IPS-NIHi7 (cell line): Measurements from ENCODE around the gene ZNF598.
"Not testable (repeated sequence)": the region's sequence is repeated elsewhere in the genome, so short reads cannot be mapped to it uniquely, and the experiment has no call there.

Experiments used
- DNase-seq: peaks from one replicate; pipeline ENCODE4 v3.0.0; 2012; ENCODE audit warnings: mixed read lengths; ENCODE audit errors: extremely low spot score

ZNF598 gene

DNA sequence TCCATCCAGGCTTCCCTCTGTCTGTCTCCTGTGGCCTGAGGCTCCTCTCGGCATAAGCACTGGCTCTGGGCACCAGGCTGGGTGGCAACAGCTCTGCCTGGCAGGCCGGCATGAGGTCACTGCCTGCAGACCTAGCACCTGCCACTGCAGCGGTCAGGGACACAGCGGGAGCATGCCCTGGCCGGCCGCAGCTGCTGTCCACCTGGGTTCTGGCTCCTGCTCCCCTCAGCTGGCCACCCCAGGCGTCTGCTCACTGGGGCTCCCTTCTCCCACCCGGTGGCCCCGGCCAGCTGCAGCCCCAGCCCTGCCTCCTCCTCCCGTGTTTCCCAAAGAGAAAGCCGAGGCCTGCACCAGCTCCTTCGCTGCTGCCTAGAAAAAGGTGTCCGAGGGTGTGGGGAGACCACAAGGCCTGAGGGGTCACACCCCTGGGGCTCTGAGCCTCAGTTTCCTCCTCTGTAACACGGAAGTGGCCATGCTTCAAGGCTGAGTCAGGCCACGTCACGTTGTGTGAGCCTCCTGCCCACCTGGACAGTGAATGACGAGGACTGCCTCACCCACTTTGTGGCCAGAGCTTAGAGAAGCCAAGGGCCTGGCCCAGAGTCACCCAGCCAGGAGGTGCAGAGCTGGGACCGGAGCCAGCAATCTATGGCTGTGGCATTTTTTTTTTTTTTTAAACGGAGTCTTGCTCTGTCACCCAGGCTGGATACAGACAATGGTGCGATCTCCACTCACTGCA is 31.3 kb upstream of the ZNF598 start:
- no peak for DNase-seq

GRCh38 chr16:2040041-2040786 is 30.6 kb upstream of the ZNF598 start:
- DNase-seq: no peak

- DNase-seq: no peak
Observed at GRCh38 chr16:2039274-2040031, 29.8 kb upstream of the ZNF598 start.

GRCh38 chr16:2038382-2039231 is 29.0 kb upstream of the ZNF598 start:
- DNase-seq: no peak

DNA sequence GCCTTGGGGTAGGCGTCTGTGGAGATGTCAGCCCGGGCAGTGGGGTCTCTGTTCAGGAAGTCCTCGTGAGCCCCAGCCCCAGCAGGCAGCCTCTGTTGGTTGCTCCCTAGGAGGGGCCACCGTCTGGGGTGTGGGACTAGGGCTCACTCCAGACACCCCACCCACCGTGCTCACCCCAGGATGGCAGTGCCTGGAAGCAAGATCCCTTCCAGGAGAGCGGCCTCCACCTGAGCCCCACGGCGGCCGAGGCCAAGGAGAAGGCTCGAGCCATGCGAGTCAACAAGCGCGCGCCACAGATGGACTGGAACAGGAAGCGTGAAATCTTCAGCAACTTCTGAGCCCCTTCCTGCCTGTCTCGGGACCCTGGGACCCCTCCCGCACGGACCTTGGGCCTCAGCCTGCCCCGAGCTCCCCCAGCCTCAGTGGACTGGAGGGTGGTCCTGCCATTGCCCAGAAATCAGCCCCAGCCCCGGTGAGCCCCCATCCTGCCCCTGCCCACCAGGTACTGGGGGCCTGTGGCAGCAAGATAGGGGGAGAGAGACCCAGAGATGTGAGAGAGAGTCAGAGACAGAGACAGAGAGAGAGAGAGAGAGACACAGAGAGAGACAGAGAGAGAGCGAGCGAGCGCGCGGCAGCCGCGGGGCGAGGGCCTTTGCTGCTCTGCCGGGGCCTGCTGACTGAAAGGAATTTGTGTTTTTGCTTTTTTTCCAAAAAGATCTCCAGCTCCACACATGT is 28.2 kb upstream of the ZNF598 start:
- DNase-seq: no peak

- no peak for DNase-seq
Observed at GRCh38 chr16:2037115-2037514, 27.5 kb upstream of the ZNF598 start.

- no peak for DNase-seq
Observed at GRCh38 chr16:2036200-2036966, 26.8 kb upstream of the ZNF598 start.

DNA sequence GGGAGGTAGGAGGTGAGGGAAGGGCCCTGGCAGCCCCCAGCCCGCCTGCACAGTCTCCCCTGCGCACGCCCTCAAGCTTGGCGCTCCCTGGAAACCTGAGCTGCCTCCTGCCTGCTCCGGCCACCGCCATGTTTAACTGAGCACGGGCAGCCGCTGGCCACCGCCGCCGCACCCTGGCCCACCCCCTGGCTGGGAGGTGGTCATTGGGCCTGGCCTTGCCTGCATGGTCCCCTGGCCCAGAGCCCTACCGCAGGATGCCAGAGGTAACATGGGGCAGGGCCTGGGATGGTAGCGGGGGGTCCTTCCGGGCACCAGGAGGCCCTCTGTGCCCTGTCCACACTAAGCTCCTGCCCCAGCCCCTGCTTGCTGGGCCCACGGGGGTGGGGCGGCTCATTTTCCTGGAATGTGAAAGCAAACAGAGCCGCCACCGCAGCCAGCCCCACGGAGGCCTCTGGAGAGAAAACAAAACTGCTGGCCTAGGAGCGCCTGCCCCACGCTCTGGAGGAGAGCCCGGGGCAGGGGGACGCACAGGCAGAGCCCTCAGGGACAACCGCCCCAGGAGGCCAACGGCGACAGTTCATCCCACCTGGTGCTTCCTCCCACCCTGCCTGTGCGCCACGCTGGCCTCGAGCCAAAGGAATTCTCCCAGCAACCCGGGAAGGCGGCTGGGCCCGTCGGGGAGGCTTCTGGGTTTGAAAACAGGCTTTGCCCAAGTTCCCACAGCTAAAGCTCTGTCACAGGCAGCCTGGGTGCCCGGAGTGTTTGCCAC is 26.0 kb upstream of the ZNF598 start:
- no peak for DNase-seq

- no peak for DNase-seq
Observed at GRCh38 chr16:2034696-2035430, 25.2 kb upstream of the ZNF598 start.

GRCh38 chr16:2033909-2034695 is 24.5 kb upstream of the ZNF598 start:
- not testable (repeated sequence) for DNase-seq

DNA sequence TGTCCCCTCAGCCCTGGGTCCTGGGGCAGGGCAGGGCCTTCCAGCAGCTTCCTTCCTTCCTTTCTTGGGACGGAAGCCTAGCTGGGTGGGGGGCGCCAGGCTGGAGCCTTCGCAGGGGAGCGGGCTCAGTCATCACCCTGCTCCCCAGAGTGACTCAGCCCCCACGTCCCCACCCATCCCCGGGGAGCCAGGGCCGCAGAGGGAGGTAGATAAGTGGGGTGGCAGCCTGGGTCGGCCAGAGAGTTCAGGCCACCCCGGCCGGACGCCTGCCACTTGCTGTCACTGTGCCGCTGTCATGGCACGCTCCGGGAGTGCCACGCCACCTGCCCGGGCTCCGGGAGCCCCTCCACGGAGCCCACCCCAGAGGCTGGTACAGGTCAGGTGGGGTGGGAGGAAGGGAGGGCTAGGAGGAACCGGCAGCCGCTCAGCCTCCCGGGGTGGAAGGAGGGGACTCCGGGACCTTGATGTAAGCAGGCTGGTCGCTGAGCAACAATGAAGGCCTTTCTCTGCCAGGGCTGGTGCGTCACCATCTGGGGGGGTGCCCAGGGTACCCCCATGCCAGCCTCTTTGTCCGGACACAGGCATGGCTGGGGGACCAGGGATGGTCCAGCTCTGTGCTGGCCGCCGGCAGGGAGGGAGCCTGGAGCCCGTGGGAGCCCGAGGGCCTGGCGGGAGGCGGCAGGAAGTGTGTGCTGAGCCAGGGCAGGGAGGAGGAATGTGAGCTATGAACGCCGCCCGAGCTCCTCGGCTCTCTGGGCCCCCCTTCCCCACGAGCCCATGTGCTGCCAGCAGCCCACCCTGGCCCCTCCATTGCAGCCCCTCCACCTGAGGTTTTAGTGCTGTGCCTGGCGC is 23.7 kb upstream of the ZNF598 start:
- no peak for DNase-seq

- DNase-seq: no peak
Observed at GRCh38 chr16:2032285-2033056, 22.9 kb upstream of the ZNF598 start.

GRCh38 chr16:2031081-2031577 is 21.5 kb upstream of the ZNF598 start:
- no peak for DNase-seq

DNA sequence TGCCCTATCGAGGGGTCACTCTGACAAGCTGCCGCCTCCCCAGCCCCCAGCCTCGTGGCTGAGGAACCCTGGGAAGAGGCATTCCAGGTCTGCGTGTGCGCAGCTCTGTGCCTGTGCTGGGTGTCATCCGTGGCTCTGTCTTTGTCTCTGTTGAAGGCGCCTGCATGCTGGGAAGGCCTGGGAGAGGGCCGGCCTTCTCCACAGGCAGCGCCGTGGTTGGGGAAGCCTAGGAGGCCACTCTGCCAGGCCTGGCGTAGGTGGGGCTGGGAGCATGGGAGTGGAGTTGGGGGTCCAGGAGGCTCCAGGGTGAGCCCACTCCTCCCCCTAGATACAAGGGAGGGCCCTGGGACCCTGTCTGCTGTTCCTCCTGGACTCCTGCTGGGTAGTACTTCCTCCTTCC is 20.4 kb upstream of the ZNF598 start:
- DNase-seq: no peak

DNA sequence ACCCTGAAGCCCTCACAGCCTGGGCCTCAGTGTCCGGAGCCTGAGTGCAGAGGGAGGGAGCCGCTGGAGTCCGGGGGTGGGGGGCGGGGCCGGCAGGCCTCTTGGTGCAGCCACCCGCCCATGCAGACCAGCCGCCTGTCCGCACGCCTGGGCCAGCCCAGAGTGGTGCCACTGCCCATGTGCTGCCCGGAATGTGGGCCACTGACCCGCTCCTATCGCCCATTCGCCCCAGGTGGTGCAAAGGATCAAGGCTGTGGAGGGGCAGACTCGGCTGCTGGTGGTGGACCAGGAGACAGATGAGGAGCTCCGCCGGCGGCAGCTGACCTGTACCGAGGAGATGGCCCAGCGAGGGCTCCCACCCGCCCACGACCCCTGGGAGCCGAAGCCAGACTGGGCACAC is 19.7 kb upstream of the ZNF598 start:
- DNase-seq: no peak

DNA sequence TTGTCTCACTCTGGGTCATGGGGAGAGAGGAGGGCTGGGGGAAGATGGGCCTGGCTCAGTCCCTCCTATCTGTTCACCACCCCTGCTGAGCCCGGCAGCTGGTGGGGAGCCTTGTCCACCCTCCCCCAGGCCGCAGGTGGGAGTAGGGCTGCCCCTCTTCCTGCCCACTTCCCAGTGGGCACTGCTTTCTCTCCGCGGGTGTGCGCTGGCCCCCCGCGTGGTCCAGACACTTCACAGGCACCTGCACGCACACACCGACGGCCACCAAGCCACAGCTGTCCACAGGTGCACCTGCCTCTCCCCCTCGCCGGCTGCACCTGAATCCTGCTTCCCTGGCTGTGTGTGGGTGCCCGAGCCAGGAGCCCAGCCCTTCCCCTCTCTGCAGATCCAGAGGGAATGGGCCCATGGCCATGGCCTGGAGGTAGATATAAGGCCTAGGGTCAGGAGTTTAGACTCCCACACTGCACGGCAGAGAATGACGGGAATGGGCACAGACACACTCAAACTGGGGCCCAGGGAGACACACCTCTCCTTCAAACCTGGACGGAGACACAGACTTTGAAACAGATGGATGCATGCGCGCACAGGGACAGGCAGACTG is 19.1 kb upstream of the ZNF598 start:
- no peak for DNase-seq
